ENCODE data around the gene BPHL.
"Not testable (repeated sequence)": the region's sequence is repeated elsewhere in the genome, so short reads cannot be mapped to it uniquely, and the experiment has no call there.

Gene BPHL

GRCh38 chr6:3165631-3166534 lies 47.4 kb downstream of the BPHL start:
- H3K4me3 ChIP-seq (ENCODE audit: low read depth, low read length) = no peak overlapping the region
- H3K4me1 ChIP-seq (ENCODE audit: control insufficient read depth, insufficient read depth, low read length, unreplicated experiment) = peaks cover 28% of the 10 kb centered on the region

GRCh38 chr6:3166535-3167225 lies 48.2 kb downstream of the BPHL start:
- Histone ChIP-seq H2AFZ (ENCODE audit: low read length, unreplicated experiment) (peak overlapping the region; percentile 26), H3K27ac (ENCODE audit: low read depth, low read length) (peak overlapping the region; percentile 63; the same call in 1 of the 2 replicates), H3K4me1 (ENCODE audit: control insufficient read depth, insufficient read depth, low read length, unreplicated experiment) (peaks cover 28% of the 10 kb centered on the region)
- not testable (repeated sequence) for H3K4me3 ChIP-seq (ENCODE audit: low read depth, low read length); H3K36me3 ChIP-seq (ENCODE audit: insufficient read depth, low read length); H3K27me3 ChIP-seq (ENCODE audit: insufficient read depth, low read length); H3K79me2 ChIP-seq (ENCODE audit: control insufficient read depth, insufficient read depth, low read length, unreplicated experiment)

More at GRCh38 chr6:3165631-3166534, 47.4 kb downstream of the BPHL start:
- no peaks in the 10 kb centered on the region for H3K36me3 ChIP-seq (ENCODE audit: insufficient read depth, low read length)
- peak overlapping the region; percentile 63 for H3K27ac ChIP-seq (ENCODE audit: low read depth, low read length)
- H3K27me3 ChIP-seq (ENCODE audit: insufficient read depth, low read length) = no peaks in the 10 kb centered on the region
- H3K79me2 ChIP-seq (ENCODE audit: control insufficient read depth, insufficient read depth, low read length, unreplicated experiment) = no peaks in the 10 kb centered on the region
- H2AFZ ChIP-seq (ENCODE audit: low read length, unreplicated experiment) = peak overlapping the region; percentile 26

GRCh38 chr6:3168046-3168445 lies 49.5 kb downstream of the BPHL start:
- not testable (repeated sequence) for H3K27me3 ChIP-seq (ENCODE audit: insufficient read depth, low read length); H3K27ac ChIP-seq (ENCODE audit: low read depth, low read length); H2AFZ ChIP-seq (ENCODE audit: low read length, unreplicated experiment); H3K4me3 ChIP-seq (ENCODE audit: low read depth, low read length); H3K36me3 ChIP-seq (ENCODE audit: insufficient read depth, low read length); H3K79me2 ChIP-seq (ENCODE audit: control insufficient read depth, insufficient read depth, low read length, unreplicated experiment)
- H3K4me1 ChIP-seq (ENCODE audit: control insufficient read depth, insufficient read depth, low read length, unreplicated experiment) = peaks cover 24% of the 10 kb centered on the region

DNA sequence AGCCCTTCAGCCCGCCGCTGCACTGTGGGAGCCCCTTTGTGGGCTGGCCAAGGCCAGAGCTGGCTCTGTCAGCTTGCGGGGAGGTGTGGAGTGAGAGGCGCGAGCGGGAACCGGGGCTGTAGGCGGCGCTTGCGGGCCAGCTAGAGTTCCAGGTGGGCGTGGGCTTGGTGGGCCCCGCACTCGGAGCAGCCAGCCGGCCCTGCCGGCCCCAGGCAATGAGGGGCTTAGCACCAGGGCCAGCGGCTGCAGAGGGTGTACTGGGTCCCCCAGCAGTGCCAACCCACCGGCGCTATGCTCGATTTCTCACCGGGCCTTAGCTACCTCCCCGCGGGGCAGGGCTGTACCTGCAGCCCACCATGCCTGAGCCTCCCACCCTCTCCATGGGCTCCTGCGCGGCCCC lies 52.2 kb downstream of the BPHL start:
- not testable (repeated sequence) for H3K27ac ChIP-seq (ENCODE audit: low read depth, low read length); H3K36me3 ChIP-seq (ENCODE audit: insufficient read depth, low read length); H3K4me3 ChIP-seq (ENCODE audit: low read depth, low read length); H3K27me3 ChIP-seq (ENCODE audit: insufficient read depth, low read length); H3K79me2 ChIP-seq (ENCODE audit: control insufficient read depth, insufficient read depth, low read length, unreplicated experiment); H3K4me1 ChIP-seq (ENCODE audit: control insufficient read depth, insufficient read depth, low read length, unreplicated experiment); H2AFZ ChIP-seq (ENCODE audit: low read length, unreplicated experiment)

- H3K4me1 ChIP-seq (ENCODE audit: control insufficient read depth, insufficient read depth, low read length, unreplicated experiment); H3K79me2 ChIP-seq (ENCODE audit: control insufficient read depth, insufficient read depth, low read length, unreplicated experiment); H3K27ac ChIP-seq (ENCODE audit: low read depth, low read length); H2AFZ ChIP-seq (ENCODE audit: low read length, unreplicated experiment); H3K27me3 ChIP-seq (ENCODE audit: insufficient read depth, low read length); H3K4me3 ChIP-seq (ENCODE audit: low read depth, low read length); H3K36me3 ChIP-seq (ENCODE audit: insufficient read depth, low read length): not testable (repeated sequence)
Measured at GRCh38 chr6:3171313-3172175, 53.0 kb downstream of the BPHL start.

DNA sequence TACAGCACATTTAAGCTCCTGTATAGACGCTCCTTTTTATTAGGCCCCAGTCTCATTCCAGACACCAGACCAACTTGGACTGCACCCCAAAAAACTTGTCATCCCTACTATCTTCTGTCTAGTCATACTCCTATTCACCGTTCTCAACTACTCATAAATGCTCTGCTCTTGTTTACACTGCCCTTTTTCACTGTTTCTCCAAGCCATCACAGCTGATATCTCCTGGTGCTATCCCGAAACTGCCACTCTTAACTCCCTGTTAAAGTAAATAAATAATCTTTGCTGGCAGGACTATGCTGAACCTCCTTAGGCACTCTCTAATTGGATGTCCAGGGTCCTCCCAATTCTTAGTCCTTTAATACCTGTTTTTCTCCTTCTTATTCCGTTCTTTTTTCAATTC lies 54.3 kb downstream of the BPHL start:
- not testable (repeated sequence) for H3K27me3 ChIP-seq (ENCODE audit: insufficient read depth, low read length)

DNA sequence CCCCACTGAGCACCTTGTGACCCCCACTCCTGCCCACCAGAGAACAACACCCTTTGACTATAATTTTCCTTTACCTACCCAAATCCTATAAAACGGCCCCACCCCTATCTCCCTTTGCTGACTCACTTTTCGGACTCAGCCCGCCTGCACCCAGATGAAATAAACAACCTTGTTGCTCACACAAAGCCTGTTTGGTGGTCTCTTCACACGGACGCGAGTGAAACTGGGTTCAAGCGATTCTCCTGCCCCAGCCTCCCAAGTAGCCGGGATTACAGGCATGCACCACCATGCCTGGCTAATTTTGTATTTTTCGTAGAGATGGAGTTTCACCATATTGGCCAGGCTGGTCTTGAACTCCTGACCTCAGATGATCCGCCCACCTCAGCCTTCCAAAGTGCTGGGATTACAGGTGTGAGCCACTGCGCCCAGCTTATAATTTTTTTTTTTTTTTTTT lies 55.2 kb downstream of the BPHL start:
- not testable (repeated sequence) for H3K4me3 ChIP-seq (ENCODE audit: low read depth, low read length); H2AFZ ChIP-seq (ENCODE audit: low read length, unreplicated experiment); H3K4me1 ChIP-seq (ENCODE audit: control insufficient read depth, insufficient read depth, low read length, unreplicated experiment); H3K36me3 ChIP-seq (ENCODE audit: insufficient read depth, low read length); H3K27me3 ChIP-seq (ENCODE audit: insufficient read depth, low read length); H3K79me2 ChIP-seq (ENCODE audit: control insufficient read depth, insufficient read depth, low read length, unreplicated experiment); H3K27ac ChIP-seq (ENCODE audit: low read depth, low read length)

More for the DNA sequence above, 54.3 kb downstream of the BPHL start:
- not testable (repeated sequence) for H3K27ac ChIP-seq (ENCODE audit: low read depth, low read length); H3K36me3 ChIP-seq (ENCODE audit: insufficient read depth, low read length); H3K79me2 ChIP-seq (ENCODE audit: control insufficient read depth, insufficient read depth, low read length, unreplicated experiment); H3K4me3 ChIP-seq (ENCODE audit: low read depth, low read length); H2AFZ ChIP-seq (ENCODE audit: low read length, unreplicated experiment); H3K4me1 ChIP-seq (ENCODE audit: control insufficient read depth, insufficient read depth, low read length, unreplicated experiment)

GRCh38 chr6:3175715-3176402 lies 57.3 kb downstream of the BPHL start:
- no peak overlapping the region for H3K4me3 ChIP-seq (ENCODE audit: low read depth, low read length)
- no peaks in the 10 kb centered on the region for H3K36me3 ChIP-seq (ENCODE audit: insufficient read depth, low read length)
- H3K27ac ChIP-seq (ENCODE audit: low read depth, low read length) = no peak overlapping the region
- H3K27me3 ChIP-seq (ENCODE audit: insufficient read depth, low read length) = no peaks in the 10 kb centered on the region
- no peaks in the 10 kb centered on the region for H3K79me2 ChIP-seq (ENCODE audit: control insufficient read depth, insufficient read depth, low read length, unreplicated experiment)
- H3K4me1 ChIP-seq (ENCODE audit: control insufficient read depth, insufficient read depth, low read length, unreplicated experiment) = peaks cover 3% of the 10 kb centered on the region
- H2AFZ ChIP-seq (ENCODE audit: low read length, unreplicated experiment) = no peak overlapping the region

DNA sequence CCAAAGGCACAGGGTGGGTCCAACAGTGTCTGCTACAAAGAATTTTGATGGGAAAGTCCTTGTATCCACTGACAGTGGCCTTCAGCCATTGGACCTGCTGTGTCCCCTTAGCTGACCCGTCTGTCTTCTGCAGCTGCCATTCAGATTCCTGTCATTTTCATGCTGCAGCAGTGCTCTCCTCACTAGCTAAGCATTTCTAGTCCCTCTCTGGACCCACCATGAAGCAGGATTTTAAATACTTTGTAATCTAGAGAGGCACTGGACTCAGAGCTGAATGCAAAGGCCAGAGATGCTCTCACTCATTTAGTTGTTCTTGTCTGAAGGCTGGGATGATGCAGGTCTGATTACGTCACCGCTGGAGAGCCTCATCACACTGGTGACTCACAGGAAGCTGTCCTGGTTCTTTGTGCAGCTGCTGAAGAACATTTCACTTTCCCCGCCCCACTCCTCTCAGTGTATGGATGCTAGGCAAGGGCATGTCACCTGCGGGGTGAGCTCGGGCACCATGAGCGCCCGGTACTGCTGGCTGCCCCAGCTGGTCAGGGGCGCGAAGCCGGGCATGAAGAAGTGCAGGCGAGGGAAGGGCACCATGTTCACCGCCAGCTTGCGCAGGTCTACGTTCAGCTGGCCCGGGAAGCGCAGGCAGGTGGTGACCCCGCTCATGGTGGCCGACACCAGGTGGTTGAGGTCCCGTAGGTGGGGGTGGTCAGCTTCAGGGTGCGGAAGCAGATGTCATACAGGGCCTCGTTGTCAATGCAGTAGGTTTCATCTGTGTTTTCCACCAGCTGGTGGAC lies 58.2 kb downstream of the BPHL start:
- H3K79me2 ChIP-seq (ENCODE audit: control insufficient read depth, insufficient read depth, low read length, unreplicated experiment) = no peaks in the 10 kb centered on the region
- H3K27me3 ChIP-seq (ENCODE audit: insufficient read depth, low read length) = no peaks in the 10 kb centered on the region
- H3K4me3 ChIP-seq (ENCODE audit: low read depth, low read length) = no peak overlapping the region
- no peak overlapping the region for H2AFZ ChIP-seq (ENCODE audit: low read length, unreplicated experiment)
- H3K27ac ChIP-seq (ENCODE audit: low read depth, low read length) = no peak overlapping the region
- H3K4me1 ChIP-seq (ENCODE audit: control insufficient read depth, insufficient read depth, low read length, unreplicated experiment) = peaks cover 3% of the 10 kb centered on the region
- H3K36me3 ChIP-seq (ENCODE audit: insufficient read depth, low read length) = no peaks in the 10 kb centered on the region

All from ACC112 (cell line).